ENCODE measurements around the gene AGAP3. TPM values are rescaled to one million over a fixed set of nuclear protein-coding genes. Genes with fewer than 3 reads are reported as not detected.

The AGAP3 gene
- total and polyA plus RNA-seq, 2 donors from 2014 or later, result 35.8 to 64.4 TPM

DNA sequence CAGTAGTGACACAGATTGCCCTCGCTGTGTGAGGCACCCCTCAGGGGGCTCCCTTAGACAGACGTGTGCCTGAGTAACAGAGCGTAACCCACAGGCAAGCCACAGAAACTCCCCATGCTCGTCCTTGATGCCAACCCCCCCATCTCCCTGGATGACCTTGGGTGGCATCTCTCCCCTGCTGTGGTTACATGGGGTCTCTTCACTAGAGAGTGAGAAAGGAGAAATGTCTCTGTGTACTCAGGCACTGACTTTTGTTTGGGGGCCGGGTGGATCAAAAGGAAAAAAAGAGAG lies 101.9 kb downstream of the AGAP3 start:
- intact Hi-C loops (cut with DNase I), result no loop called here
- Histone ChIP-seq H3K9ac (ENCODE audit: low read length in 3 of 3) (no peak overlapping the region), H3K27ac (ENCODE audit: low read depth in 2 of 2, low read length in 2 of 2) (no peak overlapping the region), H3K9me3 (ENCODE audit: control insufficient read depth in 2 of 3, insufficient read depth in 1 of 3, low read length in 3 of 3) (no peaks in the 10 kb centered on the region), H3K4me1 (ENCODE audit: control insufficient read depth in 2 of 3, insufficient read depth in 2 of 3, low read depth in 1 of 3, low read length in 3 of 3) (no peaks in the 10 kb centered on the region), H3K27me3 (ENCODE audit: control insufficient read depth, insufficient read depth, low read length) (no peaks in the 10 kb centered on the region), H3K4me3 (ENCODE audit: low read length in 3 of 3) (no peak overlapping the region), H3K36me3 (ENCODE audit: control insufficient read depth in 2 of 3, insufficient read depth in 3 of 3, low read length in 3 of 3) (no peaks in the 10 kb centered on the region)
- FAIRE-seq, result no peak
- TF ChIP-seq, protein P1, sequence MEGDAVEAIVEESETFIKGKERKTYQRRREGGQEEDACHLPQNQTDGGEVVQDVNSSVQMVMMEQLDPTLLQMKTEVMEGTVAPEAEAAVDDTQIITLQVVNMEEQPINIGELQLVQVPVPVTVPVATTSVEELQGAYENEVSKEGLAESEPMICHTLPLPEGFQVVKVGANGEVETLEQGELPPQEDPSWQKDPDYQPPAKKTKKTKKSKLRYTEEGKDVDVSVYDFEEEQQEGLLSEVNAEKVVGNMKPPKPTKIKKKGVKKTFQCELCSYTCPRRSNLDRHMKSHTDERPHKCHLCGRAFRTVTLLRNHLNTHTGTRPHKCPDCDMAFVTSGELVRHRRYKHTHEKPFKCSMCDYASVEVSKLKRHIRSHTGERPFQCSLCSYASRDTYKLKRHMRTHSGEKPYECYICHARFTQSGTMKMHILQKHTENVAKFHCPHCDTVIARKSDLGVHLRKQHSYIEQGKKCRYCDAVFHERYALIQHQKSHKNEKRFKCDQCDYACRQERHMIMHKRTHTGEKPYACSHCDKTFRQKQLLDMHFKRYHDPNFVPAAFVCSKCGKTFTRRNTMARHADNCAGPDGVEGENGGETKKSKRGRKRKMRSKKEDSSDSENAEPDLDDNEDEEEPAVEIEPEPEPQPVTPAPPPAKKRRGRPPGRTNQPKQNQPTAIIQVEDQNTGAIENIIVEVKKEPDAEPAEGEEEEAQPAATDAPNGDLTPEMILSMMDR (IDR thresholded peaks at IDR 0.05; ENCODE audit: borderline replicate concordance, extremely low read depth, insufficient read depth), result no peak
- DNase-seq, result no peak

DNA sequence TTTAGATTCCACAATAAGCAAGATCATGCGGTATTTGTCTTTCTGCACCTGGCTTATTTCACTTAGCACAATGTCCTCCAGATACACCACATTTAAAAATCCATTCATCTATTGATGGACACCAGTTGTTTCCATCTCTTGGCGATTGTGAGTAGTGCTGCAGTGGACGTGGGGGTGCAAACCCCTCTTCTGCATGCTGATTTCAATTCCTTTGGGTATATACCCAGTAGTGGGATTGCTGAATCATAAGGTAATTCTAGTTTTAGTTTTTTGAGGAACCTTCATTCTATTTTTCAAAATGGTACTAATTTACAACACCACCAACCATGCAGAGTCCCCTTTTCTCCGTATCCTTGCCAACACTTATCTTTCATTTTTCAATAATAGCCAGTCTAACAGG lies 102.8 kb downstream of the AGAP3 start:
- no peaks in the 10 kb centered on the region for H3K9me3 ChIP-seq (ENCODE audit: control insufficient read depth in 2 of 3, insufficient read depth in 1 of 3, low read length in 3 of 3)
- intact Hi-C loops (cut with DNase I), result no loop called here

DNA sequence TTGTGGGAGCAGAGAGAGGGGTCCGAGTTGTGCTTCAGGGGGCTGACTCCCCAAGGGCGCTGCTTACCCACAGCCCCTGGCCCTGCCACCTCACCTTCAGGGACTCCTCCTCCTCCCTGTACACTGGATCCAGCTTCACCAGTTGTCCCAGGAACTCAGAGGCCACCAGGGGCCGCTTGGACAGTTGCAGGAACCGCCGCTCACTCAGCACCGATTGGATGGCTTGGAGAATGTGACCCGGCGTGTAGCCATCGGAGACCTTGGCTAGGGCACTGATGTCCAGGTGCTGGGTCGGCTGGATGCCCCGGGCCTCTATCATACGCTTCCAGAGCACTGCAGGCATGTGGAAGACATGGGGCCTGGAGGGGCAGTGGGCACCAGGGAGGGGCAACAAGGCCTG lies 105.3 kb downstream of the AGAP3 start:
- Histone ChIP-seq H3K9me3 (ENCODE audit: control insufficient read depth in 2 of 3, insufficient read depth in 1 of 3, low read length in 3 of 3) (no peaks in the 10 kb centered on the region), H3K4me1 (ENCODE audit: control insufficient read depth in 2 of 3, insufficient read depth in 2 of 3, low read depth in 1 of 3, low read length in 3 of 3) (no peaks in the 10 kb centered on the region), H3K27ac (ENCODE audit: low read depth in 2 of 2, low read length in 2 of 2) (no peak overlapping the region), H3K27me3 (ENCODE audit: control insufficient read depth, insufficient read depth, low read length) (no peaks in the 10 kb centered on the region), H3K4me3 (ENCODE audit: low read length in 3 of 3) (no peak overlapping the region), H3K9ac (ENCODE audit: low read length in 3 of 3) (no peak overlapping the region), H3K36me3 (ENCODE audit: control insufficient read depth in 2 of 3, insufficient read depth in 3 of 3, low read length in 3 of 3) (no peaks in the 10 kb centered on the region)
- no peak for FAIRE-seq
- intact Hi-C loops (cut with DNase I), result no loop called here
- TF ChIP-seq, protein P1 (IDR thresholded peaks at IDR 0.05; ENCODE audit: borderline replicate concordance, extremely low read depth, insufficient read depth), result no peak
- no peak for DNase-seq

More for the DNA sequence above, 102.8 kb downstream of the AGAP3 start:
- Histone ChIP-seq H3K27ac (ENCODE audit: low read depth in 2 of 2, low read length in 2 of 2) (no peak overlapping the region), H3K36me3 (ENCODE audit: control insufficient read depth in 2 of 3, insufficient read depth in 3 of 3, low read length in 3 of 3) (no peaks in the 10 kb centered on the region), H3K27me3 (ENCODE audit: control insufficient read depth, insufficient read depth, low read length) (no peaks in the 10 kb centered on the region), H3K4me3 (ENCODE audit: low read length in 3 of 3) (no peak overlapping the region), H3K4me1 (ENCODE audit: control insufficient read depth in 2 of 3, insufficient read depth in 2 of 3, low read depth in 1 of 3, low read length in 3 of 3) (no peaks in the 10 kb centered on the region), H3K9ac (ENCODE audit: low read length in 3 of 3) (no peak overlapping the region)
- FAIRE-seq (no peak), DNase-seq (no peak)
- TF ChIP-seq, protein P1 (IDR thresholded peaks at IDR 0.05; ENCODE audit: borderline replicate concordance, extremely low read depth, insufficient read depth), result no peak

DNA sequence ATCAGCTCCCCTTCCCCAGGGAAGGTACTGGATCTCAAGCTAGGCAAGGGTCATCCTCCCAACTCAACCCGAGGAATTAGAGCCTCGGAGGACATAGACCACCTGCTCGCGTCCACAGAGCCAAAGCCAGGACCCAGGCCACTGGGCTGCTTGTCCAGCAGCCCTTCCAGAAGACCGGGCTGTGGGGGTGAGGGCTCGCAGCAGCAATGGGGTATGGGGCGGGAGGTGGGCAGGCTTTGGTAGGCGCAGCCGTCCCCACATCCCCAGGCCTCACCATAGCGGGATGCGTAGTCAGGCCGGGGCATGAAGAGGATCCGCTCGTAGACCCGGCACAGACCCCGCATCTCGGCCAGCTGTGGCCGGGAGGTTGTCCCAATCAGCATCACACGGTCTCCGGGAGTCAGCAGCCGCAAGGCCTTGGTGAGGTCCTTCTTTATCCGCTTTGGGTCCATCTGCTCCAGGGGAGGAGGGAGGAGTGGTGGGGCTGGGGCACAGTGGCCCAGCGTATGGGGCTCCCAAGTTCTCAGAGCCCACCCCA lies 105.8 kb downstream of the AGAP3 start:
- TF ChIP-seq, protein P1 (IDR thresholded peaks at IDR 0.05; ENCODE audit: borderline replicate concordance, extremely low read depth, insufficient read depth), result no peak
- no peaks in the 10 kb centered on the region for H3K36me3 ChIP-seq (ENCODE audit: control insufficient read depth in 2 of 3, insufficient read depth in 3 of 3, low read length in 3 of 3)
- no peaks in the 10 kb centered on the region for H3K27me3 ChIP-seq (ENCODE audit: control insufficient read depth, insufficient read depth, low read length)
- no peak overlapping the region for H3K9ac ChIP-seq (ENCODE audit: low read length in 3 of 3)
- intact Hi-C loops (cut with DNase I), result no loop called here
- H3K27ac ChIP-seq (ENCODE audit: low read depth in 2 of 2, low read length in 2 of 2), result no peak overlapping the region
- H3K9me3 ChIP-seq (ENCODE audit: control insufficient read depth in 2 of 3, insufficient read depth in 1 of 3, low read length in 3 of 3), result no peaks in the 10 kb centered on the region
- DNase-seq, result no peak
- FAIRE-seq, result no peak
- no peaks in the 10 kb centered on the region for H3K4me1 ChIP-seq (ENCODE audit: control insufficient read depth in 2 of 3, insufficient read depth in 2 of 3, low read depth in 1 of 3, low read length in 3 of 3)
- H3K4me3 ChIP-seq (ENCODE audit: low read length in 3 of 3), result no peak overlapping the region
